ENCODE data around the gene MAP3K10. TPM values are rescaled to one million over a fixed set of nuclear protein-coding genes. Genes with fewer than 3 reads are reported as not detected.
"Not testable (repeated sequence)": the region's sequence is repeated elsewhere in the genome, so short reads cannot be mapped to it uniquely, and the experiment has no call there.

The MAP3K10 gene
- total RNA-seq, 2 experiments from 2014 or later: 20.8 to 21.7 TPM

DNA sequence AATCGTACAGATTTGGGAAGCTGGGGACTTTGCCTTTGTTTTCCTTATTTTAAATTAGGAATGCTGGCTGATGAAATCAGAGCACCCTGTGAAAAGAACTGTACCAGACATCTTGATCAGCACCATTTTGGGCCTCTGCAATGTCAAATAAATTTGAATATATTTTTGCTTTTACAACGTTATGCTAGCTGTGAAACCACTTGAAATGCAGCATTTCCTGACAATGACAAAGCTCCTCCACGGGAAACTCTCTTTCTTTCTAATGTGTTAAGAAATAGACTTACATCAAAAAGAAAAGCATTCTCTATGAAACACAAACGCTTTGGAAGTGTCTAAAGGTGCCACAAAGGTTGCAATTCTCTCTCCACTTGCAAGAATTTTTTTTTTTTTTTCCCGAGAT is 47.1 kb upstream of the MAP3K10 start:
- intact Hi-C loops (cut with DNase I, micrococcal nuclease): loop anchor here in 1 of 2 experiments (1.0 kb wide), 1 partner anchor 21 kb away; no protein-coding TSS in a partner anchor
- TF ChIP-seq, protein P1, sequence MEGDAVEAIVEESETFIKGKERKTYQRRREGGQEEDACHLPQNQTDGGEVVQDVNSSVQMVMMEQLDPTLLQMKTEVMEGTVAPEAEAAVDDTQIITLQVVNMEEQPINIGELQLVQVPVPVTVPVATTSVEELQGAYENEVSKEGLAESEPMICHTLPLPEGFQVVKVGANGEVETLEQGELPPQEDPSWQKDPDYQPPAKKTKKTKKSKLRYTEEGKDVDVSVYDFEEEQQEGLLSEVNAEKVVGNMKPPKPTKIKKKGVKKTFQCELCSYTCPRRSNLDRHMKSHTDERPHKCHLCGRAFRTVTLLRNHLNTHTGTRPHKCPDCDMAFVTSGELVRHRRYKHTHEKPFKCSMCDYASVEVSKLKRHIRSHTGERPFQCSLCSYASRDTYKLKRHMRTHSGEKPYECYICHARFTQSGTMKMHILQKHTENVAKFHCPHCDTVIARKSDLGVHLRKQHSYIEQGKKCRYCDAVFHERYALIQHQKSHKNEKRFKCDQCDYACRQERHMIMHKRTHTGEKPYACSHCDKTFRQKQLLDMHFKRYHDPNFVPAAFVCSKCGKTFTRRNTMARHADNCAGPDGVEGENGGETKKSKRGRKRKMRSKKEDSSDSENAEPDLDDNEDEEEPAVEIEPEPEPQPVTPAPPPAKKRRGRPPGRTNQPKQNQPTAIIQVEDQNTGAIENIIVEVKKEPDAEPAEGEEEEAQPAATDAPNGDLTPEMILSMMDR (IDR thresholded peaks at IDR 0.05): no peak
- Histone ChIP-seq H3K27ac (ENCODE audit: low read depth in 1 of 2, low read length in 2 of 2) (no peak overlapping the region), H3K27me3 (ENCODE audit: control insufficient read depth in 1 of 2, insufficient read depth in 2 of 2, low read length in 2 of 2) (no peaks in the 10 kb centered on the region), H3K4me3 (ENCODE audit: low read length) (no peak overlapping the region), H3K4me1 (ENCODE audit: insufficient read depth, low read length) (peaks cover 52% of the 10 kb centered on the region), H3K36me3 (ENCODE audit: insufficient read depth, low read length) (no peaks in the 10 kb centered on the region), H3K9me3 (ENCODE audit: control insufficient read depth in 1 of 2, insufficient read depth in 1 of 2, low read length in 2 of 2) (no peaks in the 10 kb centered on the region)
- DNase-seq (peak in 5 of 14 experiments; percentile 6 to 84 (median 71)), ATAC-seq (ENCODE audit: poor library complexity) (peak; percentile 77)
- ChIA-PET CTCF (interaction anchor here (0.7 to 1.3 kb wide), 4 partner anchors 18 to 174 kb away, joined by 3 to 7 read pairs (median 4); no protein-coding TSS in a partner anchor), POLR2A (interaction anchor here (0.6 to 1.2 kb wide), 8 partner anchors 22 to 550 kb away, joined by 3 to 8 read pairs (median 3); partner anchors contain the start of genes CCNP, FBL, PLD3 and ZNF780A)
- H3K9me3 Mint-ChIP-seq: no peaks in the 10 kb centered on the region
- no peaks in the 10 kb centered on the region for H3K27me3 Mint-ChIP-seq
- H3K4me3 Mint-ChIP-seq: peak overlapping the region; percentile 84
- peaks cover 48% of the 10 kb centered on the region for H3K4me1 Mint-ChIP-seq (ENCODE audit: low read depth)
- H3K36me3 Mint-ChIP-seq (ENCODE audit: low read depth): no peaks in the 10 kb centered on the region
- H3K27ac Mint-ChIP-seq: peak overlapping the region; percentile 87

DNA sequence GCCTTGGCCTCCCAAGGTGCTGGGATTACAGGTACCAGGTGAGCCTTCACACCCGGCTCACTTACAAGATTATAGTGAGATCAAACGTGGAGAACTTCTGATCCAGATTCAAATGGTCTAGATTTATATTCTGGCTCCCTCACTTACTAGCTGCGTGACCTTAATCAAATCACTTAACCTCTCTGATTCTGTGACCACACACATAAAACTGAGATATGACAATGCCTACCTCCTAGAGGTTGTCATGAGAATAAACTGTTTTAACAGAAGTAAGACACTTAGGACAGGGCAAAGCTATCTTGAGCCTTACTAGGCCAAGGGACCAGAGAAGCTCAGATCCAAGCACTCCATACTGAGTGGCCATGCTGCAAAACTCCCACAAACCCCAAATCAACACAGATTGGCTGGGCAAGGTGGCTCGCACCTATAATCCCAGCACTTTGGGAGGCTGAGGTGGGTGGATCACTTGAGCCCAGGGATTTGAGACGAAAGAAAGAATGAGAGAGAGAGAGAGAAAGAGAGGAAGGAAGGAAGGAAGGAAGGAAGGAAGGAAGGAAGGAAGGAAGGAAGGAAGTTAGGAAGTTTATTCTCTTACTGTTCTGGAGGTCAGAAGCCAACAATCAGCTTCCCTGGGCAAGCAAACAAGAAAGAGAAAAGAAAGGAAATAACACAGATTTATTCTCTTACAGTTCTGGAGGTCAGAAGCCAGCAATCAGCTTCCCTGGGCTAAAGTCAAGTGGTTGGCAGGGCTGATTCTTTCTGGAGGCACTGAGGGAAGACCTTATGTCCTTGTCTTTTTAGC is 46.1 kb upstream of the MAP3K10 start:
- Histone ChIP-seq H3K27me3 (ENCODE audit: control insufficient read depth in 1 of 2, insufficient read depth in 2 of 2, low read length in 2 of 2) (no peaks in the 10 kb centered on the region), H3K27ac (ENCODE audit: low read depth in 1 of 2, low read length in 2 of 2) (peak overlapping the region in 1 of 2 donors; percentile 36), H3K36me3 (ENCODE audit: insufficient read depth, low read length) (no peaks in the 10 kb centered on the region), H3K9me3 (ENCODE audit: control insufficient read depth in 1 of 2, insufficient read depth in 1 of 2, low read length in 2 of 2) (no peaks in the 10 kb centered on the region), H3K4me3 (ENCODE audit: low read length) (no peak overlapping the region), H3K4me1 (ENCODE audit: insufficient read depth, low read length) (peaks cover 52% of the 10 kb centered on the region)
- Mint-ChIP-seq H3K4me3 (no peak overlapping the region), H3K9me3 (no peaks in the 10 kb centered on the region), H3K36me3 (ENCODE audit: low read depth) (no peaks in the 10 kb centered on the region), H3K27ac (peak overlapping the region; percentile 87), H3K27me3 (no peaks in the 10 kb centered on the region), H3K4me1 (ENCODE audit: low read depth) (peaks cover 39% of the 10 kb centered on the region)
- TF ChIP-seq, protein P1 (IDR thresholded peaks at IDR 0.05): no peak
- intact Hi-C loops (cut with DNase I, micrococcal nuclease): loop anchor here in 1 of 2 experiments (1.0 kb wide), 1 partner anchor 20 kb away; no protein-coding TSS in a partner anchor
- DNase-seq (no peak), ATAC-seq (ENCODE audit: poor library complexity) (no peak)
- POLR2A ChIA-PET: interaction anchor here (0.7 kb wide), 1 partner anchor 45 kb away, joined by 3 read pairs; no protein-coding TSS in a partner anchor
- CTCF ChIA-PET: interaction anchor here (1.3 to 2.1 kb wide), 2 partner anchors 20 to 21 kb away, joined by 6 to 7 read pairs; no protein-coding TSS in a partner anchor

DNA sequence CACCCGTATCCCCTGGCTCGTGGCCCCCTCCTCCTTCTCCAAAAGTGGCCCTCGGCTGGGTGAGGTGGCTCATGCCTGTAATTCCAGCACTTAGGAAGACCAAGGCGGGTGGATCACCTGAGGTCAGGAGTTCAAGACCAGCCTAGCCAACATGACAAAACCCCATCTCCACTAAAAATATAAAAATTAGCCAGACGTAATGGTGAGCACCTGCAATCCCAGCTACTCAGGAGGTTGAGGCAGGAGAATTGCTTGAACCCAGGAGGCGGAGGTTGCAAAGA is 45.5 kb upstream of the MAP3K10 start:
- H3K9me3 Mint-ChIP-seq; H3K4me3 Mint-ChIP-seq; DNase-seq; H3K27me3 ChIP-seq (ENCODE audit: control insufficient read depth in 1 of 2, insufficient read depth in 2 of 2, low read length in 2 of 2); intact Hi-C loops (cut with DNase I, micrococcal nuclease); H3K27me3 Mint-ChIP-seq; POLR2A ChIA-PET; H3K27ac ChIP-seq (ENCODE audit: low read depth in 1 of 2, low read length in 2 of 2); H3K4me3 ChIP-seq (ENCODE audit: low read length); H3K36me3 ChIP-seq (ENCODE audit: insufficient read depth, low read length); ATAC-seq (ENCODE audit: poor library complexity); H3K9me3 ChIP-seq (ENCODE audit: control insufficient read depth in 1 of 2, insufficient read depth in 1 of 2, low read length in 2 of 2); H3K36me3 Mint-ChIP-seq (ENCODE audit: low read depth): not testable (repeated sequence)
- CTCF ChIA-PET: interaction anchor here (2.1 kb wide), 1 partner anchor 20 kb away, joined by 6 read pairs; no protein-coding TSS in a partner anchor
- Mint-ChIP-seq H3K27ac (peak overlapping the region; percentile 29), H3K4me1 (ENCODE audit: low read depth) (peaks cover 39% of the 10 kb centered on the region)
- H3K4me1 ChIP-seq (ENCODE audit: insufficient read depth, low read length): peaks cover 52% of the 10 kb centered on the region
